OCI-LY1 (cell line): ENCODE results near the gene LASP1NB.

ENCODE experiments used
- EZH2 ChIP-seq: fragments of 200-600 bp; sonication (generic), shearing (Covaris generic); IDR thresholded peaks from 2 replicates; pipeline ENCODE4 v1.8.0; 2017; ENCODE audit warnings: borderline replicate concordance, mixed run types, mild to moderate bottlenecking, antibody characterized with exemption, low read length, moderate library complexity, mixed read lengths
- TF ChIP-seq, protein P1 (sequence below): fragments of 200-600 bp; sonication (generic), shearing (Covaris generic); IDR thresholded peaks from 2 replicates; pipeline ENCODE4 v1.5.1; 2017; ENCODE audit warnings: mild to moderate bottlenecking, antibody characterized with exemption, low read length, moderate library complexity, mixed read lengths

DNA sequence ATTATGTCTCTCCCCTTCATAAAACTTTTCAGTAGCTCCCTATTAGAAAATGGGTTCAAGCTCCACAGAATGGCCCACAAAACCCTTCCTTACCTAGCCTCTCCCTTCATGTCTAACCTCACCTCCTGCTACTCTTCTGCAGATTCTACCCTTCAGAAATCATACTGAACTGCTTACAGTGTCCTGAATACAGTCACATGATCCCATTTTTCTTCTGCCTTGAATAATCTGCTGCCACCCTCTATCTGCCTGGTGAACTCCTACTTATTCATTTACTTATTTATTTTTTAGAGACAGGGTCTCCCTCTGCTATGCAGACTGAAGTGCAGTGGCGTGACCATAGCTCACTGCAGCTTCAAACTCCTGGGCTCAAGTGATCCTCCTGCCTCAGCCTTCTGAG, 15.0 kb downstream of the LASP1NB start:
- TF ChIP-seq, protein P1, sequence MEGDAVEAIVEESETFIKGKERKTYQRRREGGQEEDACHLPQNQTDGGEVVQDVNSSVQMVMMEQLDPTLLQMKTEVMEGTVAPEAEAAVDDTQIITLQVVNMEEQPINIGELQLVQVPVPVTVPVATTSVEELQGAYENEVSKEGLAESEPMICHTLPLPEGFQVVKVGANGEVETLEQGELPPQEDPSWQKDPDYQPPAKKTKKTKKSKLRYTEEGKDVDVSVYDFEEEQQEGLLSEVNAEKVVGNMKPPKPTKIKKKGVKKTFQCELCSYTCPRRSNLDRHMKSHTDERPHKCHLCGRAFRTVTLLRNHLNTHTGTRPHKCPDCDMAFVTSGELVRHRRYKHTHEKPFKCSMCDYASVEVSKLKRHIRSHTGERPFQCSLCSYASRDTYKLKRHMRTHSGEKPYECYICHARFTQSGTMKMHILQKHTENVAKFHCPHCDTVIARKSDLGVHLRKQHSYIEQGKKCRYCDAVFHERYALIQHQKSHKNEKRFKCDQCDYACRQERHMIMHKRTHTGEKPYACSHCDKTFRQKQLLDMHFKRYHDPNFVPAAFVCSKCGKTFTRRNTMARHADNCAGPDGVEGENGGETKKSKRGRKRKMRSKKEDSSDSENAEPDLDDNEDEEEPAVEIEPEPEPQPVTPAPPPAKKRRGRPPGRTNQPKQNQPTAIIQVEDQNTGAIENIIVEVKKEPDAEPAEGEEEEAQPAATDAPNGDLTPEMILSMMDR: no peak
- TF ChIP-seq EZH2: no peak
